Dendritic cell treated with granulocyte-macrophage colony-stimulating factor and Interleukin-4, amounts not matched to agents 40 ng/mL and 50 ng/mL, for 4 days (primary cell): Measurements from ENCODE around the gene EIF3L.
A peak's percentile ranks its signal among the peaks of the same experiment; 100 is the strongest.

Experiments used
- H3K27ac Mint-ChIP-seq: one replicate; pipeline ENCODE4 v1.8.0; 2022; ENCODE audit warnings: mild to moderate bottlenecking, mixed read lengths
- H3K27me3 Mint-ChIP-seq: one replicate; pipeline ENCODE4 v1.8.0; 2022; ENCODE audit warnings: mild to moderate bottlenecking, mixed read lengths
- H3K36me3 Mint-ChIP-seq: one replicate; pipeline ENCODE4 v1.8.0; 2022; ENCODE audit warnings: low read depth, mixed read lengths
- H3K4me1 Mint-ChIP-seq: one replicate; pipeline ENCODE4 v1.8.0; 2022; ENCODE audit warnings: low read depth, mixed read lengths
- H3K4me3 Mint-ChIP-seq: one replicate; pipeline ENCODE4 v1.8.0; 2022; ENCODE audit warnings: mild to moderate bottlenecking, moderate library complexity, mixed read lengths
- H3K9me3 Mint-ChIP-seq: one replicate; pipeline ENCODE4 v1.8.0; 2022; ENCODE audit warnings: mixed read lengths
- intact Hi-C: fragments of 100-400 bp; cut with micrococcal nuclease; formaldehyde crosslinking; loops from one replicate; pipeline ENCODE4 v1.15.0; 2022

The EIF3L gene

GRCh38 chr22:37916311-37916710 is 67.1 kb downstream of the EIF3L start:
- Mint-ChIP-seq H3K36me3 (peaks cover 50% of the 10 kb centered on the region), H3K4me3 (no peak overlapping the region), H3K4me1 (peaks cover 15% of the 10 kb centered on the region), H3K27ac (no peak overlapping the region), H3K9me3 (no peaks in the 10 kb centered on the region), H3K27me3 (no peaks in the 10 kb centered on the region)
- intact Hi-C loops = no loop called here

DNA sequence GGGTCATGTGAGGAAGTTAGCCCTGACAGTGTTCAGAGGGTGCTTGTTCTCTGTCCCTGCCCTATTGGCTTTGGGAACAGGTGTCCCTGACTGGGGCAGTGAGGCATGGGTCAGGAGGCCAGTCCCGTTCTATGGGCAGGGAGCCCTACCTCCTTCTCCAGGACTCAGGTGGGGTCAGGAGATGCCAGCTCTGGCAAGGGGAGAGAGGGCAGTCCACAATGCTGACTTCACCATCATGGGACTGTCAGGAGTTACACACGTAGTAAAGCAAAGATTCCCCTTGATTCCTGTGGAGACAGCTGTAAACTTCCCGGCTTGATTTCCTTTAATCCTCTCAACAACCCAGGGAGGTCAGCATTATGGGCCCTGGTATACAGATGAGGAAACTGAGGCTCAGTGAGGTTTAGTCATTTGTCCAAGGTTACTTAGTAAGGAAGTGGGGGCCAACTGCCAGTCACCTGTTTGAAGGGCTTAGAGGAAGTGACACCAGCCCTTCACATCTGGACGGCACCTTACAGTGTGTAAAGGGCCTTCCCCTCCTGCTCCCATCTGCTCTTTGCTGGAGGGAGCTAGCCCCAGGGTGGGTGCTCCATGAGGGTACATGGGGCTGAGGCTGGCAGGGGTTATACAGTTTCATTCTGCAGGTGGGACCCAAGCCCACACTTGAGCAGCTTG is 68.8 kb downstream of the EIF3L start:
- Mint-ChIP-seq H3K36me3 (peaks cover 43% of the 10 kb centered on the region), H3K4me3 (no peak overlapping the region), H3K27me3 (no peaks in the 10 kb centered on the region), H3K9me3 (no peaks in the 10 kb centered on the region), H3K27ac (no peak overlapping the region), H3K4me1 (peaks cover 15% of the 10 kb centered on the region)
- intact Hi-C loops = no loop called here

DNA sequence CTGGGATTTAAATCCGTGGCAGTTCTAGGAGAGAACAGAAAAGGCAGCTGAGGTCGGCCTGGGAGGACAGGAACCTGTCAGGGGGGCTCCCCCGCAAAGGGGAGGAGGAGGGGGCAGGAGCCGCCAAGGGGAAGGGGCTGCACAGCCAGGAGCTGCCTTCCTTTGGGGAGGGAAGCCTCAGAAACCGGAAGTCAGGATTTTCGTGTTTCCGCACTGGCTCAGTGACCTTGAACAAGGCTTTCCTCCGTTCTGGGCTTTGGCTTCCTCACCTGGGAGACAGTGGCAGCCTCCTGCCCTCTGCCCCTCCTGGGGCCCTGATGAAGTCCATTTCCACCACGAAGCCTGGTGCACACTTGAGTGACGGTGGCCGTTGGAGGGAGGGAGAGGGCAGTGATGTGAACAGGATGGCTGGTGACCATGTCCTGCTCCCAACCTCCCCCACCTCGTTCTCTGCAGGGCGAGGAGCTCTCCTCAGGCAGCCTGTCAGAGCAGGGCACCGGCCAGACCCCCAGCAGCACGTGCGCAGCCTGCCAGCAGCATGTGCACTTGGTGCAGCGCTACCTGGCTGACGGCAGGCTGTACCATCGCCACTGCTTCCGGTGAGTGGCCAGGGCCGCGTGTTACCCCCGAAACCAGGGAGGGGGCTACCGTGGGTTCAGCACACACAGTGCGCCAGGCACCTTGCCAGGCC is 69.5 kb downstream of the EIF3L start:
- peaks cover 44% of the 10 kb centered on the region for H3K36me3 Mint-ChIP-seq
- no peaks in the 10 kb centered on the region for H3K9me3 Mint-ChIP-seq
- H3K4me1 Mint-ChIP-seq = peaks cover 9% of the 10 kb centered on the region
- no peak overlapping the region for H3K27ac Mint-ChIP-seq
- intact Hi-C loops = no loop called here
- H3K4me3 Mint-ChIP-seq = no peak overlapping the region
- H3K27me3 Mint-ChIP-seq = no peaks in the 10 kb centered on the region

DNA sequence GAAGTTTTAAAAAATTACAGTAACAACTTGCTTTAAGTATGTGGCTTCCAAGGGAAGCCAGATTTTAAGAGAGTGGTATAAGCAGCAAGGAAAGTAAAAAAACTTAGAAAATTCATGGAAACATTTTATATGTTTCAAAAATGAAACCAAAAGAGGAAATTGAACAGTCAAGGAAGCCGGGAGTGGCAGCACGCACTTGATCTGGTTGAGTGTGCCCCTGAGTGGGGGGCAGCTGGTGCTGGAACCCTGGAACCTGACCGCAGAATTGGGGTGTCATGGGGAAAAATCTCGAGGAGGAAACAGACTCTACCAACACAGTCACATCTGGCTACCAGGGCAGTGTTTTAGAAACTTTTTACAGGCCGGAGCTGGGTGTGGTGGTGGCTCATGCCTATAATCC is 70.9 kb downstream of the EIF3L start:
- intact Hi-C loops = no loop called here
- Mint-ChIP-seq H3K4me1 (peaks cover 9% of the 10 kb centered on the region), H3K4me3 (peak overlapping the region; percentile 75), H3K36me3 (peaks cover 58% of the 10 kb centered on the region), H3K9me3 (no peaks in the 10 kb centered on the region), H3K27ac (peak overlapping the region; percentile 98), H3K27me3 (no peaks in the 10 kb centered on the region)

- Mint-ChIP-seq H3K9me3 (no peaks in the 10 kb centered on the region), H3K36me3 (peaks cover 68% of the 10 kb centered on the region), H3K4me1 (peaks cover 9% of the 10 kb centered on the region), H3K27ac (no peak overlapping the region), H3K4me3 (no peak overlapping the region), H3K27me3 (no peaks in the 10 kb centered on the region)
- intact Hi-C loops = no loop called here
Measured at GRCh38 chr22:37922191-37922590, 73.0 kb downstream of the EIF3L start.

DNA sequence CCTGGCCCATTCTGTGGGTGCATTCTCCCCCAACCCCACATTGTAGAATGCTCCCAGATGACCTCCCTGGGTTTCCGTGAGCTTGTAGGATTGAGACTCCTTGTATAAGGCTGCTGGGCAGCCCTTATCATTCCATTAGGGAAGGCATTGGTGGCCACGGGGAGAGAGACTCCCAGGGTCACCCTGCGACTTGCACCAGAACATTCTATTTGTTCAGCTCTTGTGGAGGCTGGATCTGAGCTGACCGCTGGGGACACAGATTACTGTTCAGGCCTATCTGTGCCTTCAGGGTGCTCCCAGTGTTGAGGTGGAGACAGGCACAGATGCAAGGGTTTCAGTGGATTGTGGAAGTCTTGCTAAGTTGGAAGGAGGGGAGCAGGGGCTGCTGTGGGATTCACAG is 74.7 kb downstream of the EIF3L start:
- Mint-ChIP-seq H3K27me3 (no peaks in the 10 kb centered on the region), H3K9me3 (no peaks in the 10 kb centered on the region), H3K4me1 (peaks cover 9% of the 10 kb centered on the region), H3K36me3 (peaks cover 71% of the 10 kb centered on the region), H3K4me3 (no peak overlapping the region), H3K27ac (no peak overlapping the region)
- intact Hi-C loops = no loop called here

- H3K4me3 Mint-ChIP-seq = no peak overlapping the region
- peaks cover 9% of the 10 kb centered on the region for H3K4me1 Mint-ChIP-seq
- no peak overlapping the region for H3K27ac Mint-ChIP-seq
- peaks cover 77% of the 10 kb centered on the region for H3K36me3 Mint-ChIP-seq
- no peaks in the 10 kb centered on the region for H3K9me3 Mint-ChIP-seq
- no peaks in the 10 kb centered on the region for H3K27me3 Mint-ChIP-seq
- intact Hi-C loops = no loop called here
Measured at GRCh38 chr22:37924386-37925065, 75.3 kb downstream of the EIF3L start.

DNA sequence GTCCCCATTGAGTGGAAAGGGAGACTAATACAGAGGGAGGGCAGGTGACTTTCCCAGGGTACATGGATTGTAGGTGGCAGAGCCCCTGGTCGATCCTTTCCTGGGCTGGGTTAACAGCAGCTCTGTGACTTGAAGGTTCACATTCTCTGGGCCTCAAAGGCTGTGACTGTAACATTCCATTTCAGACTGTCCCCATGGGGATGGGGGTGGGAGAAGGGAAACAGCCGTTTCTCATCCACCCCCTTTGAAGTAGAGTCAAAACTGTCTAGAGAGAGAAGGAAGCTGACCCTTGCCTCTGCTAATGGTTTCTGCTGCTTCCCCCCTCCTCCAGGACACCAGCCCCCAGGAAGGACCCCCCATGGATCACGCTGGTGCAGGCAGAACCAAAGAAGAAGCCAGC is 76.1 kb downstream of the EIF3L start:
- H3K27me3 Mint-ChIP-seq = no peaks in the 10 kb centered on the region
- no peak overlapping the region for H3K4me3 Mint-ChIP-seq
- intact Hi-C loops = no loop called here
- peaks cover 81% of the 10 kb centered on the region for H3K36me3 Mint-ChIP-seq
- no peaks in the 10 kb centered on the region for H3K9me3 Mint-ChIP-seq
- H3K4me1 Mint-ChIP-seq = peaks cover under 1% of the 10 kb centered on the region
- H3K27ac Mint-ChIP-seq = no peak overlapping the region

- H3K4me3 Mint-ChIP-seq = no peak overlapping the region
- H3K9me3 Mint-ChIP-seq = no peaks in the 10 kb centered on the region
- no peaks in the 10 kb centered on the region for H3K4me1 Mint-ChIP-seq
- intact Hi-C loops = no loop called here
- H3K27ac Mint-ChIP-seq = no peak overlapping the region
- H3K27me3 Mint-ChIP-seq = no peaks in the 10 kb centered on the region
- peaks cover 81% of the 10 kb centered on the region for H3K36me3 Mint-ChIP-seq
Measured at GRCh38 chr22:37925767-37926166, 76.5 kb downstream of the EIF3L start.

GRCh38 chr22:37926358-37926757 is 77.1 kb downstream of the EIF3L start:
- H3K4me3 Mint-ChIP-seq = no peak overlapping the region
- intact Hi-C loops = no loop called here
- no peaks in the 10 kb centered on the region for H3K27me3 Mint-ChIP-seq
- no peaks in the 10 kb centered on the region for H3K9me3 Mint-ChIP-seq
- no peaks in the 10 kb centered on the region for H3K4me1 Mint-ChIP-seq
- H3K27ac Mint-ChIP-seq = no peak overlapping the region
- H3K36me3 Mint-ChIP-seq = peaks cover 80% of the 10 kb centered on the region

- no peak overlapping the region for H3K27ac Mint-ChIP-seq
- peaks cover 81% of the 10 kb centered on the region for H3K36me3 Mint-ChIP-seq
- intact Hi-C loops = no loop called here
- H3K27me3 Mint-ChIP-seq = no peaks in the 10 kb centered on the region
- no peak overlapping the region for H3K4me3 Mint-ChIP-seq
- no peaks in the 10 kb centered on the region for H3K9me3 Mint-ChIP-seq
- no peaks in the 10 kb centered on the region for H3K4me1 Mint-ChIP-seq
Measured at GRCh38 chr22:37926771-37927636, 77.8 kb downstream of the EIF3L start.

DNA sequence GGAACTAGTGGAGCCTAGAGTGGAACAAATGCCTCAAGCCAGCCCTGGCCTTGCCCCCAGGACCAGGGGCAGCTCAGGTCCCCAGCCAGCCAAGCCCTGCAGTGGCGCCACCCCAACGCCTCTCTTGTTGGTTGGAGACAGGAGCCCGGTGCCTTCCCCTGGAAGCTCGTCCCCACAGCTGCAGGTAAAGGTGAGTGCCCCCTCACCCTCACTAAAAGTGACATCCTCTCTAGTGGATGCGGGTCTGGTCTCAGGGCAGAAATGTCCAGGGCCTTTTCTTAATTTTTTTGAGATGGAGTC is 78.4 kb downstream of the EIF3L start:
- no peaks in the 10 kb centered on the region for H3K4me1 Mint-ChIP-seq

GRCh38 chr22:37929390-37929789 is 80.2 kb downstream of the EIF3L start:
- Mint-ChIP-seq H3K4me1 (peaks cover 16% of the 10 kb centered on the region), H3K27me3 (no peaks in the 10 kb centered on the region), H3K36me3 (peaks cover 78% of the 10 kb centered on the region), H3K27ac (no peak overlapping the region), H3K4me3 (no peak overlapping the region), H3K9me3 (no peaks in the 10 kb centered on the region)
- intact Hi-C loops = no loop called here

More for the DNA sequence above, 78.4 kb downstream of the EIF3L start:
- Mint-ChIP-seq H3K27ac (no peak overlapping the region), H3K36me3 (peaks cover 87% of the 10 kb centered on the region), H3K27me3 (no peaks in the 10 kb centered on the region), H3K4me3 (no peak overlapping the region), H3K9me3 (no peaks in the 10 kb centered on the region)
- intact Hi-C loops = no loop called here
